ENCODE results near the gene C13orf46.

The C13orf46 gene

DNA sequence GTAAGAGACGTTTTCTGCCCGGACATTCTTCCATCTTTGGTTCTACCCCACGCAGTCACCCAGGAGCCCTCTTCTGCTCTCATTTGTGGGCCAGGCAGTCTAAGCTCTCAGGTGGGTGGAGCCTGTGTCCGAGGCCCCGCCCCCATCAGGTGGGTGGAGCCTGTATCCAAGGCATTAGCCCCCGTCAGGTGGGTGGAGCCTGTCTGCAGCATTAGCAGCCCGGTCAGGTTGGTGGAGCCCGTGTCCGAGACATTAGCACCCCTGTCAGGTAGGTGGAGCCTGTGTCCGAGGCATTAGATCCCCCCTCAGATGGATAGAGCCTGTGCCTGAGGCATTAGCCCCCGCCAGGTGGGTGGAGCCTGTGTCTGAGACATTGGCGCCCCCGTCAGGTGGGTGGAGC is 45.5 kb upstream of the C13orf46 start:
- POLR2A ChIA-PET = no interaction called here
- CTCF ChIA-PET = no interaction called here
- TF ChIP-seq SP1 (IDR thresholded peaks at IDR 0.05) (no peak), ELF4 (IDR thresholded peaks at IDR 0.05) (no peak), CTBP1 (IDR thresholded peaks at IDR 0.05; ENCODE audit: borderline replicate concordance) (no peak), NFRKB (IDR thresholded peaks at IDR 0.05) (no peak), TARDBP (IDR thresholded peaks at IDR 0.05) (no peak), L3MBTL2 (conservative IDR thresholded peaks at IDR 0.05) (no peak), FOXA1 (IDR thresholded peaks at IDR 0.05) (no peak), SUZ12 (IDR thresholded peaks at IDR 0.05) (no peak), ARNT (IDR thresholded peaks at IDR 0.05) (no peak), LEF1 (IDR thresholded peaks at IDR 0.05; ENCODE audit: borderline replicate concordance) (no peak), FOXM1 (IDR thresholded peaks at IDR 0.05; ENCODE audit: borderline replicate concordance) (no peak), ZNF384 (IDR thresholded peaks at IDR 0.05) (no peak), HDGF (IDR thresholded peaks at IDR 0.05; ENCODE audit: borderline replicate concordance) (no peak), BHLHE40 (IDR thresholded peaks at IDR 0.05; ENCODE audit: borderline replicate concordance) (no peak), PKNOX1 (IDR thresholded peaks at IDR 0.05) (no peak)
- DNase-seq (ENCODE audit: extremely low spot score) = peak; percentile 71

GRCh38 chr13:114018461-114019055 is 44.7 kb upstream of the C13orf46 start:
- POLR2A ChIA-PET = no interaction called here
- TF ChIP-seq HDGF (IDR thresholded peaks at IDR 0.05; ENCODE audit: borderline replicate concordance) (no peak), FOXK2 (IDR thresholded peaks at IDR 0.05) (no peak), PKNOX1 (IDR thresholded peaks at IDR 0.05) (no peak), CTBP1 (IDR thresholded peaks at IDR 0.05; ENCODE audit: borderline replicate concordance) (no peak), FOXA1 (IDR thresholded peaks at IDR 0.05) (no peak), NFRKB (IDR thresholded peaks at IDR 0.05) (no peak), L3MBTL2 (conservative IDR thresholded peaks at IDR 0.05) (no peak), BHLHE40 (IDR thresholded peaks at IDR 0.05; ENCODE audit: borderline replicate concordance) (no peak), SP1 (IDR thresholded peaks at IDR 0.05) (no peak), ELF4 (IDR thresholded peaks at IDR 0.05) (no peak), FOXM1 (IDR thresholded peaks at IDR 0.05; ENCODE audit: borderline replicate concordance) (no peak), TARDBP (IDR thresholded peaks at IDR 0.05) (no peak), ZNF384 (IDR thresholded peaks at IDR 0.05) (no peak), SUZ12 (IDR thresholded peaks at IDR 0.05) (no peak), LEF1 (IDR thresholded peaks at IDR 0.05; ENCODE audit: borderline replicate concordance) (no peak), ARNT (IDR thresholded peaks at IDR 0.05) (no peak)
- CTCF ChIA-PET = no interaction called here
- no peak for DNase-seq (ENCODE audit: extremely low spot score)

DNA sequence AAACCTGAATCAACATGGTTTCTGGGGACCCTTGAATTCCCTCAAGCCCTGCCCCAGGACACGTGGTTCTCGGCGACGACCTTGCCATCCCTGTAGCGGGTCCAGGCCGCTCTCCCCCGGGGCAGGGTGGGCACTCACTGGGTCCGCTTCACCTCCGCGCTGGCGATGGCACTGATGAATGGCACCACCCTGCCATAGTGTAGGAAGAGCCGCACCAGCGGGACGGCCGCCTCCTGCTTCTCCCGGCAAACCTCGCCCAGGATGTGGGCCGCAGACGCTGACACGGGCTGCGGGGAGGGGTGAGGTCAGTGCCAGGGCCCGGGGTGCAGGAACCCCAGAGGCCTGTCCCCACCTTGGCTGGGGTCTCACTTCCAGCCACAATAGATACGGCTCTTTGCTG is 44.1 kb upstream of the C13orf46 start:
- CTCF ChIA-PET = no interaction called here
- TF ChIP-seq SP1 (IDR thresholded peaks at IDR 0.05) (no peak), ELF4 (IDR thresholded peaks at IDR 0.05) (no peak), NFRKB (IDR thresholded peaks at IDR 0.05) (no peak), FOXA1 (IDR thresholded peaks at IDR 0.05) (no peak), ZNF384 (IDR thresholded peaks at IDR 0.05) (no peak), ARNT (IDR thresholded peaks at IDR 0.05) (no peak), SUZ12 (IDR thresholded peaks at IDR 0.05) (no peak), CTBP1 (IDR thresholded peaks at IDR 0.05; ENCODE audit: borderline replicate concordance) (no peak), BHLHE40 (IDR thresholded peaks at IDR 0.05; ENCODE audit: borderline replicate concordance) (no peak), FOXM1 (IDR thresholded peaks at IDR 0.05; ENCODE audit: borderline replicate concordance) (no peak), TARDBP (IDR thresholded peaks at IDR 0.05) (no peak), LEF1 (IDR thresholded peaks at IDR 0.05; ENCODE audit: borderline replicate concordance) (no peak)

DNA sequence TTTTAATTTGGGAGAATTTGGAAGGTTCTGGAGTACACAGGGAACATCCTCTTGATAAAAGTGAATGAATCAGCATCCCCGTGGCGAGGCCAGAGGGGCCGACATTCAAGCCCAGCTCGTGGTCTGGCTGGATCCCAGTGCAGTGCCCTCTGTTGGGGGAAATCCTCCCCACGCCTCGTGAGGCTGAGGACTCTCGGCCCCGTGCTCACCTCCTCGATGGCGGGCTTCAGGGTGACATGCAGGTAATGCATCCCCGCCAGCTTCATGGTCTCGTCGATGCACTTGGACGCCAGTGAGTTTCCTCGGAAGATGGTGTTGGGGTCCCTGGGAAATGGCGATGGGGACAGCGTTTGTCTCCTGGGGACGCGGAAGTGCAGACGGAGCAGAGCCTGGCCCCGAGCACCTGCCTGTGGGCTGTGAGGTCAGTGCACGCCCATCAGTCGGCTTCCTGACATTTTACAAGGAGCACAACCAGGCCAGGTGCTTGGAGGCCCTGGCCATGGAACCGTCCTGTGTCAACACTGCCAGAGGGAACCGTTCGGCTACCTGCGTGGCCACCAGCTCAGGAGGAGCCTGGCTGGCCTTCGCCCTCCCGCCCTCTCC is 43.3 kb upstream of the C13orf46 start:
- CTCF ChIA-PET = no interaction called here
- POLR2A ChIA-PET = no interaction called here
- TF ChIP-seq FOXM1 (IDR thresholded peaks at IDR 0.05; ENCODE audit: borderline replicate concordance) (no peak), SP1 (IDR thresholded peaks at IDR 0.05) (no peak), ZNF384 (IDR thresholded peaks at IDR 0.05) (no peak), NFRKB (IDR thresholded peaks at IDR 0.05) (no peak), LEF1 (IDR thresholded peaks at IDR 0.05; ENCODE audit: borderline replicate concordance) (no peak), PKNOX1 (IDR thresholded peaks at IDR 0.05) (no peak), TARDBP (IDR thresholded peaks at IDR 0.05) (no peak), SUZ12 (IDR thresholded peaks at IDR 0.05) (no peak), BHLHE40 (IDR thresholded peaks at IDR 0.05; ENCODE audit: borderline replicate concordance) (no peak), FOXA1 (IDR thresholded peaks at IDR 0.05) (no peak), HDGF (IDR thresholded peaks at IDR 0.05; ENCODE audit: borderline replicate concordance) (no peak), ELF4 (IDR thresholded peaks at IDR 0.05) (no peak), ARNT (IDR thresholded peaks at IDR 0.05) (no peak), FOXK2 (IDR thresholded peaks at IDR 0.05) (no peak), L3MBTL2 (conservative IDR thresholded peaks at IDR 0.05) (no peak), CTBP1 (IDR thresholded peaks at IDR 0.05; ENCODE audit: borderline replicate concordance) (no peak)

More for the DNA sequence above, 44.1 kb upstream of the C13orf46 start:
- DNase-seq (ENCODE audit: extremely low spot score) = no peak
- POLR2A ChIA-PET = no interaction called here

DNA sequence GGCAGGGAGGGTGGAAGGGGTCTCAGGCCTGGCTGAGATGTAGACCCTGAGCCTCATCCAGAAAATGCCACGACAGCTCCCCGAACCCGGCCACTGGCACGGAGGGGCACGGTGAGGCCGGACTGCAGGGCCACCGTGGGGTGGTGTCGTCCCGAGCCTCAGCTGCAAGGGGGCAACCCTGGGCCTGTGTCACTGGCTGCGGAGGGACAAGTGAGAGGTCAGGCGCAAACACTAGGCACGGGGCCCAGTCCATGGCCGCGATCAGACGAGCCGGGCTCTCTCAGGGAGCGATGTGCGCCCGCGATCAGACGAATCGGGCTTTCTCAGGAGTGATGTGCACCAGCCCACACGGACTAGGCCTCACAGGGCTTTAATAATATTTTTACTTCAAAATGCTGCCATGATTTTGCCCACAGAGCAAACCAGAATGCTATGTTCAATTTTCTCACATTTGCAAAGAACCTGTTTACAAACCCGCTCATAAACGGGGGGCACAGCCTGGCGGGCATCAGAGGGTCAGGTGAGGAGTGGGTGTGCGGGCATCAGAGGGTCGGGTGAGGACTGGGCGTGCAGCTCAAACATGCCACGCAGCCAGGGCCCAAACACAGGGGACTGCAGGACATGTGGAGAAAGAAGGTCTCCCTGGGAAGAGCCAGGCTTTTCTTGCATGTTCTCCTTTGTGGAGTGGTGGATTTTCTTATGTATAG is 42.6 kb upstream of the C13orf46 start:
- ChIA-PET CTCF (no interaction called here), POLR2A (no interaction called here)
- no peak for DNase-seq (ENCODE audit: extremely low spot score)
- TF ChIP-seq NFRKB (IDR thresholded peaks at IDR 0.05) (no peak), FOXK2 (IDR thresholded peaks at IDR 0.05) (no peak), PKNOX1 (IDR thresholded peaks at IDR 0.05) (no peak)

More for the DNA sequence above, 43.3 kb upstream of the C13orf46 start:
- peak; percentile 8 for DNase-seq (ENCODE audit: extremely low spot score)

All from HEK293T (cell line).